ENCODE results near the gene ECE1. TPM values are rescaled to one million over a fixed set of nuclear protein-coding genes. Genes with fewer than 3 reads are reported as not detected.

Gene ECE1
- polyA plus RNA-seq, 1 donor from 2014 or later = 58.6 TPM

- no peaks in the 10 kb centered on the region for H3K9me3 Mint-ChIP-seq
- no peaks in the 10 kb centered on the region for H3K27me3 Mint-ChIP-seq
- H3K4me1 Mint-ChIP-seq = peaks cover 16 to 21% (median 18%) of the 10 kb centered on the region in 3 donors
- peaks cover 5% of the 10 kb centered on the region for H3K36me3 Mint-ChIP-seq
- no peak overlapping the region for H3K4me3 Mint-ChIP-seq
- peak overlapping the region in 2 of 3 donors; percentile 51 to 72 for H3K27ac Mint-ChIP-seq
Observed at GRCh38 chr1:21319447-21320407, 29.5 kb upstream of the ECE1 start.

- Mint-ChIP-seq H3K36me3 (peaks cover 5% of the 10 kb centered on the region), H3K9me3 (no peaks in the 10 kb centered on the region), H3K4me3 (no peak overlapping the region), H3K27me3 (no peaks in the 10 kb centered on the region), H3K4me1 (peaks cover 13 to 17% (median 17%) of the 10 kb centered on the region in 3 donors), H3K27ac (no peak overlapping the region)
Observed at GRCh38 chr1:21318714-21319159, 28.5 kb upstream of the ECE1 start.

- Mint-ChIP-seq H3K9me3 (no peaks in the 10 kb centered on the region), H3K27me3 (no peaks in the 10 kb centered on the region), H3K4me1 (peaks cover 11 to 17% (median 16%) of the 10 kb centered on the region in 3 donors), H3K4me3 (no peak overlapping the region), H3K27ac (no peak overlapping the region), H3K36me3 (peaks cover 4% of the 10 kb centered on the region)
Observed at GRCh38 chr1:21318057-21318713, 27.9 kb upstream of the ECE1 start.

GRCh38 chr1:21317690-21318043 is 27.4 kb upstream of the ECE1 start:
- Mint-ChIP-seq H3K9me3 (no peaks in the 10 kb centered on the region), H3K36me3 (peaks cover 4% of the 10 kb centered on the region), H3K4me3 (no peak overlapping the region), H3K27me3 (no peaks in the 10 kb centered on the region), H3K27ac (no peak overlapping the region), H3K4me1 (peaks cover 11 to 17% (median 16%) of the 10 kb centered on the region in 3 donors)

DNA sequence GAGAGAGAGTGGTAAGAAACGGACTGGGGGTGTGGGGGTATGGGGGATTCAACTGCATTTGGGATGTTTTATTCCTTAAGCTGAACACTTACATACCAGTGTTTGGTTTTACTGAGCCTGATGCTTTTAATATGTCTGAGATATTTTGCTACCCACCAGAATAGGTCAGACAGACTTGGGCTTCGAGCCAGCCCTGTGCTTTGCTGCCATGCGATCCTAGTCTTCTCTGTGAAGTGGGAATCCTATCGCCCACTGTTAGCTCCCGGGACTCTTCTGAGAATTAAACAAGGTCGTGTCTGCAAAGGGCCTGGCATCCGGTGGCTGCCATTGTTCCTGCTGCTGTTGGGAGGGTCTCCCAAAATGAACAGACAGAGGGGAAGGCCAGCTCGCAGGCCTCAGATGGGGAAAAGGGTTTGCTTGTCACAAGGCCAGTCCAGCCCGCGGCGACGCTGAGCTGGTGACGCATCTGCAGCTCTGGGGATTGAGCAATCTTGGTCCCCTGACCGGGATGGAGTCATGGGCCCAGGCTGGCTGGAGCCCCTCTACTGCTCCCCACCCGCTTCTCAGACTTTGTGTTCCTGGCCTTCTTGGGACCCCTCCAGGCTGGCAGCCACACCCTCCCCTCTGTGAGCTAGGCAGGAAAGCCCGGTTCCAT is 26.9 kb upstream of the ECE1 start:
- peaks cover 4% of the 10 kb centered on the region for H3K36me3 Mint-ChIP-seq
- no peaks in the 10 kb centered on the region for H3K9me3 Mint-ChIP-seq
- peak overlapping the region in 2 of 3 donors; percentile 26 to 47 for H3K27ac Mint-ChIP-seq
- H3K4me1 Mint-ChIP-seq = peaks cover 11 to 17% (median 14%) of the 10 kb centered on the region in 3 donors
- no peak overlapping the region for H3K4me3 Mint-ChIP-seq
- no peaks in the 10 kb centered on the region for H3K27me3 Mint-ChIP-seq

DNA sequence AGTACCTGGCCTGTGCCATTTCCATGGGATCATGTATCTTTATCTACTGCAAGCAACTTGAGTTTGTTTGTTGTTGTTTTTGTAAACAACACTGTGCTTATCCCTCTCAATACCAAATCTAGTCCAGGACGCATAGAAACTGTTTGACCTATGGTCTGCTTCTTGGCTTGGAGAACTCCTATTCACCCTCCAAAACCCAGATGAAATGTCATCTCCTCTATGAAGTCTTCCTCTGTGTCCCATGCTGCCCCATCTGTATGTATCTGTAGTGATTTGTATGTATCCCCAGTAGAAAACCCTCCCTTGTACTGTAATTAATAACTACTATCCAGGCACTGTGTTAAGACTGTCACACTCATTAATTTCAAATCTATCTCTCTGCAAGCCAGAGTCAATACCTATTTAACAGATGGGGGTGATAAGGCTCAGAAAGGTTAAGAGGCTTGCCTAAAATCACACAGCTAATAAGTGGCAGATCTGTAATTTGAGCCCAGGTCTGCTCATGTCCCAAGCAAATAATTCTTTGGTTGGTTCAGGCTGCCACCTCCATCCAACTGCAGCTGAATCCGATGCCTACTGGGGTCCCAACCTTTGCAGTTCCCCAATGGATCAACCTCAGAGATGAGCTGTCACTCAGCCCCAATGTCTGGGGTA is 24.6 kb upstream of the ECE1 start:
- Mint-ChIP-seq H3K9me3 (no peaks in the 10 kb centered on the region), H3K27me3 (no peaks in the 10 kb centered on the region), H3K4me3 (no peak overlapping the region), H3K36me3 (peaks cover 5% of the 10 kb centered on the region), H3K27ac (peak overlapping the region in 1 of 3 donors; percentile 57), H3K4me1 (peaks cover 10 to 19% (median 12%) of the 10 kb centered on the region in 3 donors)

DNA sequence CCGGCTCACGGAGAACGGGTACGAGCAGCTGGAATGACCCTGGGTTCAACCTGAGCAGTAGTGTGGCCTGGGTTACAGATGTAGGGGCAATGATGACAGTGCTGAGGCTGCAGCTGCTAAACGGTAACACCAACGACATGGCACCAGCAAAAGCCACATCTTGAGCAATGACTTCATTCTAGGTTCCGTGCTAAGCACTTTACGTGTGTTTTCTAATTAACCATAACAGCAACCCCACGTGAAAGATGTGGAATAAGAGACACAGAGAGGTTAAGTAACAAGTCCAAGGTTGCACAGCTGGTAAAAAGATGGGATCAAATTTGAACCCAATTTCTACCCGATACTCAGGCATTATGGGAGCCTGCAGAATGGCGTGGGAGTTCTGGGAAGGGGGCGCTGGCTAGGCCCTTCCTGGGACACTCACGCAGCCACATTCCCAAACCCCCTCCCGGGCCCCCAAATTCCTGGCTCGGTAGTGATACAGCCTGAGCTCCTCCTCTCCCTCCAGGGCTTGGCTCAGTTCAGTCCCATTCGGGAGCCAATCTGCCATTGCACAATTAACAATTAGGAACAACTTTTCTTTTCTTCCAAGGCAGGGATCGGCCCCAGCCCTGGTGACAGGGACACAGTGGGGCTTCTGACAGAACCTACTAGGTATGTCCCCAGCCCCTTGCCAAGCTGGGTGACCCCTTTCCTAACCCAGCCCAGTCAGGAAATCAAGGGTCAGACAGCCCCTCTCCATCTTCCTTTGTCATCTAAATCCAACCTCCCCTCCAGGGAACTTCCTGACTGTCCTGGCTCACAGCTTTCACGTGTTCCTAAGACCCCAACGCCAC is 23.8 kb upstream of the ECE1 start:
- H3K4me1 Mint-ChIP-seq = peaks cover 6 to 20% (median 8%) of the 10 kb centered on the region in 3 donors
- H3K4me3 Mint-ChIP-seq = no peak overlapping the region
- peaks cover 5% of the 10 kb centered on the region for H3K36me3 Mint-ChIP-seq
- peak overlapping the region in 1 of 3 donors; percentile 57 for H3K27ac Mint-ChIP-seq
- H3K9me3 Mint-ChIP-seq = no peaks in the 10 kb centered on the region
- H3K27me3 Mint-ChIP-seq = no peaks in the 10 kb centered on the region

- H3K4me1 Mint-ChIP-seq = peaks cover 7 to 20% (median 8%) of the 10 kb centered on the region in 3 donors
- peak overlapping the region in 1 of 3 donors; percentile 31 for H3K27ac Mint-ChIP-seq
- H3K27me3 Mint-ChIP-seq = no peaks in the 10 kb centered on the region
- H3K4me3 Mint-ChIP-seq = no peak overlapping the region
- H3K36me3 Mint-ChIP-seq = peaks cover 5% of the 10 kb centered on the region
- H3K9me3 Mint-ChIP-seq = no peaks in the 10 kb centered on the region
Observed at GRCh38 chr1:21313203-21313885, 23.1 kb upstream of the ECE1 start.

DNA sequence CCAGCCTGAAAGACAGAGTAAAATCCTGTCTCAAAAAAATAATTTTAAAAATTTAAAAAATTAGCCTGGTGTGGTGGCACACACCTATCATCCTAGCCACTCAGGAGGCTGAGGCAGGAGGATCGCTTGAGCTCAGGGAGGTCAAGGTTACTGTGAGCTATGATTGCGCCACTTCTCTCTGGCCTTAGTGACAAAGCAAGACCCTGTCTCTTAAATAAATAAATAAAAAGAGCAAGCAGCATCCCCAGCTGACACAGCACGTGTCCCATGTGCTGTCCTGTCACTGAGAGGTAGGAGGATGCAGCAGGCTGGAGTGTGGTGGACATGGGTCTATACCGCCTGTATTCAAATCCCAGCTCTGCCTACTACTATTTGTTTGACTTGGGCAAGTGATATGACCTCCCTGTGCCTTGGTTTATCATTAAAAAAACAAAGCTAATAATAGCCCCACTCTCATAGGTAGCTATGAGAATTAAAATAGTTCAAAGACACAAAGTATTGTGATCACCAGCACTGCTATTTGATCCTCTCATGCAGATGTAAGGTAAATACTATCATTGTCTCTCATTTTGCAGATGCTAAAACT is 22.2 kb upstream of the ECE1 start:
- Mint-ChIP-seq H3K4me1 (peaks cover 7 to 27% (median 15%) of the 10 kb centered on the region in 3 donors), H3K27me3 (no peaks in the 10 kb centered on the region), H3K27ac (no peak overlapping the region), H3K9me3 (no peaks in the 10 kb centered on the region), H3K36me3 (peaks cover 5% of the 10 kb centered on the region), H3K4me3 (no peak overlapping the region)

- no peaks in the 10 kb centered on the region for H3K9me3 Mint-ChIP-seq
- H3K27me3 Mint-ChIP-seq = no peaks in the 10 kb centered on the region
- no peak overlapping the region for H3K27ac Mint-ChIP-seq
- H3K4me3 Mint-ChIP-seq = peak overlapping the region in 1 of 4 donors; percentile 66
- peaks cover 5% of the 10 kb centered on the region for H3K36me3 Mint-ChIP-seq
- H3K4me1 Mint-ChIP-seq = peaks cover 7 to 28% (median 20%) of the 10 kb centered on the region in 3 donors
Observed at GRCh38 chr1:21311016-21311415, 20.8 kb upstream of the ECE1 start.

DNA sequence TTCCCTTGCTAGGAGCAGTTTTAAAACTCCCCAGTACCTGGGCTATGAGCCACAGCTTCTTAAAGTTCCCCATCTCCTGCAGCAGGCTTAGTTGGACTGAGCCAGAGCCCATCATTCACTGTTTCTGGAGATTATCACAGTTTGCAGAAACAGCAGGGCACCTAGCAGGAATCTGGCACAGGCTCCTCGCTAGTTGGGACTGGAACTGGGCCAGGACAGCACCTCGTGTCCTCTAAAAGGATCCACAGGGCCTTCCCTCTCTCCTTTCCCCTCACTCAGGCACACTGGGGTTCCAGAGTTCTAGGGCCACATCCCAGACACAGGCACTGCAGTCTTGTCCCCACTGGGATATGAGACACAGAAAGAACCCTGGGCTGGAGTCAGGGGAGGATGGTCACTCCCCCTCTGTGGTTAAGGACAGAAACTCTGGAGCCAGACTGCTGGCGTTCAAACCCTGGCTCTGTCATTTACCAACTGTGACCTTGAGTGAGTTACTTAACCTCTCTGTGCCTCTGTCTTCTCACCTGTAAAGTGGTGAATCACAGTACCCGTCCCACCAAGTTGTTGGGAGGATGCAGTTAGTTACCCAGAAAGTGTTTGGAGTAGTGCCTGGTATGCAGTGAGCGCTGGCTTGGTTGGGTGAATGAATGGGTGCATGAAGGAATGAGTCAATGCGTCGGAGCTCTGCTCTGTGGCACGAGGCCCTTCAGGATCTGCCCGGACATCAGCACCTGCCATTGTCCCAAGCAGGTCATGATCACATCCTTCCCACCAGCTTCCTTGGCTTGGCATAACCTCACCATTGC is 18.8 kb upstream of the ECE1 start:
- H3K4me3 Mint-ChIP-seq = peak overlapping the region in 1 of 4 donors; percentile 63
- peak overlapping the region in 1 of 3 donors; percentile 70 for H3K27ac Mint-ChIP-seq
- no peaks in the 10 kb centered on the region for H3K9me3 Mint-ChIP-seq
- H3K4me1 Mint-ChIP-seq = peaks cover 12 to 36% (median 16%) of the 10 kb centered on the region in 3 donors
- no peaks in the 10 kb centered on the region for H3K27me3 Mint-ChIP-seq
- peaks cover 10% of the 10 kb centered on the region for H3K36me3 Mint-ChIP-seq

DNA sequence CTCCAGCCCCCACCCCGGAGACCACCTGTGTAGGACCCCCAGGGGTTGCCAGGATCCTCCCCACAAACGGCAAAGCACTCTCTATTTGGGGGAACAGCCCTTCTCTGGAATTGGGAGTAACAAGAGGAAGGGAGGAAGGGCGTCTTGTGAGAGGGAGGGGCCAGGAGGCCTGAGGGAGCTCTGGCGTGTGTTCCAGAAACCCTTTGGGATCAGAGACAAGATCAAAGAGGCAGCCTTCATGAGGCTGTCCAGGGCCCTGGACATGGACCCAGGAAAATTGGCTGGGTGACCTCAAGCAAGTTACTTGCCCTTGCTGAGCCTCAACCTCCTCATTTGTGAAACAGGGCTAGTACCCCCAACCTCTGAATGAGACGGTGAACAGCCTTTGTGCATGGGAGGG is 18.1 kb upstream of the ECE1 start:
- H3K27me3 Mint-ChIP-seq = no peaks in the 10 kb centered on the region
- peak overlapping the region in 2 of 4 donors; percentile 12 to 27 for H3K4me3 Mint-ChIP-seq
- peaks cover 10% of the 10 kb centered on the region for H3K36me3 Mint-ChIP-seq
- H3K27ac Mint-ChIP-seq = no peak overlapping the region
- H3K4me1 Mint-ChIP-seq = peaks cover 14 to 34% (median 16%) of the 10 kb centered on the region in 3 donors
- H3K9me3 Mint-ChIP-seq = no peaks in the 10 kb centered on the region

All from IgD-negative memory B cell (primary cell).